ENCODE data around the gene CEBPA.

DNA sequence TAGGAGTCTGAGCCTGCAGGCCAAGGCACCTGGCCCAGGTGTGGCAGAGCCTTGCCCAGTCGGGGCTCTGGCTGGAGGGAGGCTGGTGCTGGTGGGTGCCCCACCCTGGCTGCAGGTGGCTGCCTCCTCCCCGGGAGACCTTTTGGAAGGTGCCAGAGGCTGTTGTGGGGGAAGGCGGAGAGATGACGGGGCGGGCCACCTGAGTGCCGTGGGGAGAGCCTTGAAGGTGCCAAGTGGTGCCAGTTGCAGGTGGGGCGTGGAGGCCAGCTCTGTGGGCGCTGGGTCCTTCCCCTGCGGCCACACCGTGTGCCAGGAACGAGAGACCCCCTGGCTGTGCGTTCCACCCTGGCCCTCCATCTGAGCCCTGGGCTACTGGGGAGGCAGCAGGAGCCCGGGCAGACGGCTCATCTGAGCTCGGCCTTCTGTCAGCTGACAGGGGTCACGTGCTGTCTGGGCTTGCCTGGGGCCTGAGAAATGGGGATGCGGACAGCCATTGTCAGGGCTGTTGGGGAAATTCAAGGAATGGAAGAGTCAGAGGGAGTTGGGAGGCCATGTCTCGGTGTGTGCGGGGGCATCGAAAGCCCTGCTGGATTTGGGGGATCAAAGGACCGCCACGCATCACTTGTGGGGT is 20.9 kb downstream of the CEBPA start:
- TF ChIP-seq, protein P1, sequence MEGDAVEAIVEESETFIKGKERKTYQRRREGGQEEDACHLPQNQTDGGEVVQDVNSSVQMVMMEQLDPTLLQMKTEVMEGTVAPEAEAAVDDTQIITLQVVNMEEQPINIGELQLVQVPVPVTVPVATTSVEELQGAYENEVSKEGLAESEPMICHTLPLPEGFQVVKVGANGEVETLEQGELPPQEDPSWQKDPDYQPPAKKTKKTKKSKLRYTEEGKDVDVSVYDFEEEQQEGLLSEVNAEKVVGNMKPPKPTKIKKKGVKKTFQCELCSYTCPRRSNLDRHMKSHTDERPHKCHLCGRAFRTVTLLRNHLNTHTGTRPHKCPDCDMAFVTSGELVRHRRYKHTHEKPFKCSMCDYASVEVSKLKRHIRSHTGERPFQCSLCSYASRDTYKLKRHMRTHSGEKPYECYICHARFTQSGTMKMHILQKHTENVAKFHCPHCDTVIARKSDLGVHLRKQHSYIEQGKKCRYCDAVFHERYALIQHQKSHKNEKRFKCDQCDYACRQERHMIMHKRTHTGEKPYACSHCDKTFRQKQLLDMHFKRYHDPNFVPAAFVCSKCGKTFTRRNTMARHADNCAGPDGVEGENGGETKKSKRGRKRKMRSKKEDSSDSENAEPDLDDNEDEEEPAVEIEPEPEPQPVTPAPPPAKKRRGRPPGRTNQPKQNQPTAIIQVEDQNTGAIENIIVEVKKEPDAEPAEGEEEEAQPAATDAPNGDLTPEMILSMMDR (IDR thresholded peaks at IDR 0.05), result no peak
- no peak for TF ChIP-seq POLR2A (IDR thresholded peaks at IDR 0.05)

Measured in esophagus squamous epithelium (tissue), 4 donors.